B cell (primary cell): ENCODE data around the gene CDIPT. TPM values are rescaled to one million over a fixed set of nuclear protein-coding genes. Genes with fewer than 3 reads are reported as not detected.

Experiments used
- ATAC-seq: fragments of 200-7000 bp; cut with Tn5 transposase; one replicate; pipeline ENCODE4 v1.10.0; 2021; ENCODE audit warnings: low read depth, mild to moderate bottlenecking, moderate number of reproducible peaks, moderate library complexity
- CTCF ChIA-PET: fragments of 350-600 bp; sonication (Branson Sonifier 250); formaldehyde crosslinking; loops from one replicate; lab custom pipeline; 2021; ENCODE audit warnings: antibody characterized with exemption, inconsistent platforms; lab: Charles Lee
- POLR2A ChIA-PET: fragments of 350-600 bp; sonication (Branson Sonifier 250); formaldehyde crosslinking; loops from one replicate; lab custom pipeline; 2021; ENCODE audit warnings: antibody characterized with exemption; lab: Charles Lee
- DNase-seq: peaks from one replicate; pipeline ENCODE4 v3.0.0; 2013
- H2AFZ ChIP-seq: 2 replicates; pipeline ENCODE4 v1.6.1; 2012; ENCODE audit warnings: mild to moderate bottlenecking, low read depth, low read length; ENCODE audit not compliant: insufficient read depth, poor library complexity, severe bottlenecking
- H3K27ac ChIP-seq, 2 donors: 1 replicate in 1 of 2; 2 replicates in 1 of 2; pipeline ENCODE4 v1.5.1; 2012 to 2013; ENCODE audit warnings: low read length in 2 of 2, mild to moderate bottlenecking in 2 of 2, moderate library complexity in 1 of 2
- H3K27me3 ChIP-seq, 4 experiments: fragments of 200-600 bp in 1 of 4; sonication (generic) in 1 of 4; replicated peaks in 1 of 4; 1 replicate in 2 of 4; 2 replicates in 2 of 4; pipeline versions ENCODE4 v1.6.1 to v1.7.0; 2013 to 2016; ENCODE audit warnings: low read length in 3 of 4, mild to moderate bottlenecking in 2 of 4, mixed read lengths in 1 of 4, moderate library complexity in 1 of 4; ENCODE audit not compliant: insufficient read depth in 4 of 4, control insufficient read depth in 3 of 4; ENCODE audit errors: control extremely low read depth in 1 of 4
- H3K36me3 ChIP-seq, 2 experiments: replicated peaks in 1 of 2; 1 replicate in 1 of 2; 2 replicates in 1 of 2; pipeline versions ENCODE4 v1.6.1 to v1.7.1; 2013; ENCODE audit warnings: low read length in 1 of 2; ENCODE audit not compliant: insufficient read depth in 2 of 2, control insufficient read depth in 1 of 2; ENCODE audit errors: control extremely low read depth in 1 of 2, extremely low read depth in 1 of 2
- H3K4me1 ChIP-seq, 2 donors: fragments of 200-600 bp in 1 of 2; sonication (generic) in 1 of 2; 1 replicate in 1 of 2; 2 replicates in 1 of 2; pipeline versions ENCODE4 v1.5.1 to v1.6.1; 2013 to 2017; ENCODE audit warnings: low read length in 2 of 2; ENCODE audit not compliant: control insufficient read depth in 2 of 2, insufficient read depth in 2 of 2
- H3K4me2 ChIP-seq: replicated peaks from 2 replicates; pipeline ENCODE3; 2012; ENCODE audit warnings: mild to moderate bottlenecking, low read depth, low read length; ENCODE audit not compliant: poor library complexity, severe bottlenecking
- H3K4me3 ChIP-seq, 5 experiments: fragments of 200-600 bp in 1 of 5; sonication (generic) in 1 of 5; 1 replicate in 3 of 5; 2 replicates in 2 of 5; pipeline versions ENCODE4 v1.5.1 to v1.7.0; 2011 to 2016; ENCODE audit warnings: low read length in 4 of 5, mild to moderate bottlenecking in 4 of 5, low read depth in 2 of 5, control low read depth in 1 of 5, moderate library complexity in 1 of 5; ENCODE audit not compliant: insufficient read depth in 1 of 5; ENCODE audit errors: control extremely low read depth in 1 of 5, extremely low read depth in 1 of 5
- H3K79me2 ChIP-seq: fragments of 200-600 bp; sonication (generic); one replicate; pipeline ENCODE4 v1.6.0; 2016; ENCODE audit warnings: low read length; ENCODE audit not compliant: control insufficient read depth, insufficient read depth
- H3K9ac ChIP-seq: fragments of 200-600 bp; sonication (generic); 2 replicates; pipeline ENCODE4 v1.6.1; 2017; ENCODE audit warnings: mild to moderate bottlenecking, low read length, moderate library complexity
- H3K9me3 ChIP-seq, 3 donors: one replicate each; pipeline versions ENCODE4 v1.6.1 to v1.7.1; 2013; ENCODE audit warnings: low read length in 2 of 3; ENCODE audit not compliant: control insufficient read depth in 2 of 3, insufficient read depth in 1 of 3; ENCODE audit errors: control extremely low read depth in 1 of 3
- H4K20me1 ChIP-seq: 2 replicates; pipeline ENCODE4 v1.6.0; 2012; ENCODE audit warnings: mild to moderate bottlenecking, low read length; ENCODE audit not compliant: insufficient read depth, control insufficient read depth, poor library complexity, severe bottlenecking
- H3K27ac Mint-ChIP-seq: one replicate; pipeline ENCODE4 v1.8.0; 2021; ENCODE audit warnings: mixed read lengths
- H3K27me3 Mint-ChIP-seq: one replicate; pipeline ENCODE4 v1.8.0; 2021; ENCODE audit warnings: mixed read lengths
- H3K4me1 Mint-ChIP-seq: one replicate; pipeline ENCODE4 v1.8.0; 2021; ENCODE audit warnings: mixed read lengths
- H3K4me3 Mint-ChIP-seq: one replicate; pipeline ENCODE4 v1.8.0; 2021; ENCODE audit warnings: mixed read lengths
- H3K9me3 Mint-ChIP-seq: one replicate; pipeline ENCODE4 v1.8.0; 2022; ENCODE audit warnings: mixed read lengths; ENCODE audit not compliant: insufficient read depth
- CTCF ChIP-seq: fragments of 200-600 bp; IDR thresholded peaks from one replicate; pipeline ENCODE4 v1.8.0; 2022; ENCODE audit warnings: antibody characterized with exemption, mild to moderate bottlenecking
- EZH2 ChIP-seq: IDR thresholded peaks from 2 replicates; pipeline ENCODE4 v1.6.1; 2012; ENCODE audit warnings: borderline replicate concordance, low read depth, mild to moderate bottlenecking, moderate library complexity, low read length; ENCODE audit not compliant: insufficient read depth, poor library complexity, severe bottlenecking
- WGBS: methylation state at CpG from one replicate; pipeline ENCODE4 v1.1.5; 2013; ENCODE audit warnings: missing lambda C conversion rate; ENCODE audit not compliant: insufficient coverage; 5-methylcytosine and 5-hydroxymethylcytosine counted together
- intact Hi-C: fragments of 100-400 bp; cut with micrococcal nuclease; formaldehyde crosslinking; loops from one replicate; pipeline ENCODE4 v1.10.0; 2022
- polyA plus RNA-seq: library from polyadenylated mRNA; depleted of rRNA; stranded (reverse); fragments of >200 nt; gene quantifications from 2 replicates; pipeline ENCODE4 v1.2.3, GENCODE V29; 2012
- total RNA-seq, 2 donors: library from RNA; stranded (reverse); fragments of 120-200 nt in 1 of 2; gene quantifications; 1 replicate in 1 of 2; 2 replicates in 1 of 2; pipeline versions ENCODE4 v1.2.3 to v1.2.4, GENCODE V29; 2013 to 2022

The CDIPT gene
- total and polyA plus RNA-seq, 2 donors (not counting 1 experiment from before 2014, with no cell fraction given) = 51.2 to 63.3 TPM

GRCh38 chr16:29850998-29851397, 12.0 kb downstream of the CDIPT start:
- Mint-ChIP-seq H3K27me3 (no peaks in the 10 kb centered on the region), H3K27ac (no peak overlapping the region), H3K4me3 (no peak overlapping the region), H3K4me1 (no peaks in the 10 kb centered on the region), H3K9me3 (no peaks in the 10 kb centered on the region)
- H3K4me2 ChIP-seq = no peak overlapping the region
- ChIA-PET POLR2A (interaction anchor here (0.6 kb wide), 1 partner anchor 39 kb away, joined by 3 read pairs; no protein-coding TSS in a partner anchor), CTCF (interaction anchor here (0.8 to 7.2 kb wide), 4 partner anchors 43 to 150 kb away, joined by 3 to 100 read pairs (median 26); partner anchors contain the start of genes KIF22 and MAZ)
- ATAC-seq (no peak), DNase-seq (no peak)
- H2AFZ ChIP-seq = no peak overlapping the region
- H3K9ac ChIP-seq = no peak overlapping the region
- no peak overlapping the region for H3K27ac ChIP-seq
- no peaks in the 10 kb centered on the region for H3K4me1 ChIP-seq
- no peaks in the 10 kb centered on the region for H3K27me3 ChIP-seq
- H4K20me1 ChIP-seq = no peaks in the 10 kb centered on the region
- no CpG with 5 or more reads among the region's 3 CpGs for WGBS
- H3K9me3 ChIP-seq = no peaks in the 10 kb centered on the region
- no peaks in the 10 kb centered on the region for H3K79me2 ChIP-seq
- no peak for TF ChIP-seq CTCF
- TF ChIP-seq EZH2 = no peak
- intact Hi-C loops = no loop called here
- peaks cover 0 to 16% of the 10 kb centered on the region in 2 experiments for H3K36me3 ChIP-seq
- no peak overlapping the region for H3K4me3 ChIP-seq

- ChIA-PET POLR2A (interaction anchor here (1.7 kb wide), 1 partner anchor 42 kb away, joined by 10 read pairs; no protein-coding TSS in a partner anchor), CTCF (interaction anchor here (0.7 to 7.2 kb wide), 15 partner anchors 8 to 172 kb away, joined by 3 to 100 read pairs (median 7); partner anchors contain the start of genes MAZ, MVP and PRRT2)
- no peaks in the 10 kb centered on the region for H3K27me3 Mint-ChIP-seq
- DNase-seq (no peak), ATAC-seq (no peak)
- no peak overlapping the region for H3K4me3 ChIP-seq
- H3K9ac ChIP-seq = no peak overlapping the region
- H3K4me3 Mint-ChIP-seq = no peak overlapping the region
- no peaks in the 10 kb centered on the region for H3K9me3 ChIP-seq
- H4K20me1 ChIP-seq = no peaks in the 10 kb centered on the region
- H3K36me3 ChIP-seq = peaks cover 0 to 25% of the 10 kb centered on the region in 2 experiments
- intact Hi-C loops = loop anchor here (2.0 kb wide), 1 partner anchor 29 kb away; the partner anchor contains the start of gene MVP
- H3K9me3 Mint-ChIP-seq = no peaks in the 10 kb centered on the region
- no peak overlapping the region for H3K27ac ChIP-seq
- 90% methylated on average over 3 of the region's 5 CpGs for WGBS
- TF ChIP-seq EZH2 (no peak), CTCF (no peak)
- H3K4me2 ChIP-seq = no peak overlapping the region
- no peaks in the 10 kb centered on the region for H3K4me1 ChIP-seq
- H3K4me1 Mint-ChIP-seq = no peaks in the 10 kb centered on the region
- H3K27ac Mint-ChIP-seq = no peak overlapping the region
- H3K27me3 ChIP-seq = no peaks in the 10 kb centered on the region
- H2AFZ ChIP-seq = no peak overlapping the region
- no peaks in the 10 kb centered on the region for H3K79me2 ChIP-seq
Observed at GRCh38 chr16:29849505-29849904, 13.5 kb downstream of the CDIPT start.
